Esophagus muscularis mucosa (tissue), 4 donors: ENCODE results near the gene NXPH3. TPM values are rescaled to one million over a fixed set of nuclear protein-coding genes. Genes with fewer than 3 reads are reported as not detected.

Source experiments
- DNase-seq: peaks from one replicate; pipeline ENCODE4 v3.0.0-alpha.2; 2017; ENCODE audit errors: extremely low spot score
- H3K27ac ChIP-seq, 4 donors: fragments of 200-600 bp; sonication (generic); replicated peaks in 1 of 4; 1 replicate in 3 of 4; 2 replicates in 1 of 4; pipeline ENCODE4 v1.5.1; 2016 to 2019; ENCODE audit warnings: mild to moderate bottlenecking in 1 of 4
- H3K27me3 ChIP-seq, 4 donors: fragments of 200-600 bp; sonication (generic); one replicate each; pipeline versions ENCODE4 v1.5.1 to v1.6.0; 2016 to 2019
- H3K36me3 ChIP-seq, 4 donors: fragments of 200-600 bp; sonication (generic); one replicate each; pipeline ENCODE4 v1.5.1; 2016 to 2019
- H3K4me1 ChIP-seq, 4 donors: fragments of 200-600 bp; sonication (generic); one replicate each; pipeline ENCODE4 v1.5.1; 2016 to 2019
- H3K4me3 ChIP-seq, 4 donors: fragments of 200-600 bp; sonication (generic); 1 replicate in 2 of 4; 2 replicates in 2 of 4; pipeline ENCODE4 v1.5.1; 2016 to 2019; ENCODE audit warnings: mild to moderate bottlenecking in 4 of 4, moderate library complexity in 1 of 4
- H3K9me3 ChIP-seq, 4 donors: fragments of 200-600 bp; sonication (generic); 1 replicate in 3 of 4; 2 replicates in 1 of 4; pipeline ENCODE4 v1.5.1; 2016 to 2019
- CTCF ChIP-seq, 3 experiments: fragments of 200-600 bp in 2 of 3; fragments of 450-650 bp in 1 of 3; sonication (generic) in 2 of 3; IDR thresholded peaks; one replicate each; pipeline ENCODE4 v1.5.1; 2017 to 2019; ENCODE audit warnings: antibody characterized with exemption in 3 of 3, mild to moderate bottlenecking in 2 of 3, moderate library complexity in 1 of 3
- EP300 ChIP-seq: sonication (generic); formaldehyde crosslinking; IDR thresholded peaks from one replicate; pipeline ENCODE4 v1.6.1; 2017; ENCODE audit warnings: antibody characterized with exemption
- POLR2A ChIP-seq: fragments of 450-650 bp; IDR thresholded peaks from one replicate; pipeline ENCODE4 v1.6.1; 2017; ENCODE audit warnings: antibody characterized with exemption, moderate library complexity, mild to moderate bottlenecking, low read depth
- POLR2AphosphoS5 ChIP-seq, 2 donors: sonication (generic); formaldehyde crosslinking; IDR thresholded peaks; one replicate each; pipeline ENCODE4 v1.6.1; 2017; ENCODE audit warnings: antibody characterized with exemption in 2 of 2
- WGBS: methylation state at CpG from one replicate; pipeline ENCODE4 v1.1.5; 2018; 5-methylcytosine and 5-hydroxymethylcytosine counted together
- intact Hi-C: fragments of 100-400 bp; cut with DNase I; formaldehyde crosslinking; loops from one replicate; pipeline ENCODE4 v1.15.1; 2023
- total RNA-seq, 4 donors: library from RNA; depleted of rRNA; stranded (reverse); fragments of >200 nt; gene quantifications; one replicate each; pipeline versions ENCODE4 v1.1.0 to v1.2.1, GENCODE V29; 2016

The NXPH3 gene
- total RNA-seq, 4 donors from 2014 or later, result 12.6 to 37.8 (median 21.2) TPM

GRCh38 chr17:49582055-49582722 is 6.5 kb downstream of the NXPH3 start:
- Histone ChIP-seq H3K4me3 (no peak overlapping the region), H3K9me3 (no peaks in the 10 kb centered on the region), H3K4me1 (peaks cover 12 to 17% (median 14%) of the 10 kb centered on the region in 4 donors), H3K27ac (no peak overlapping the region), H3K27me3 (no peaks in the 10 kb centered on the region), H3K36me3 (peaks cover 0 to 14% (median 0%) of the 10 kb centered on the region in 4 donors)
- WGBS, result 90% methylated on average over 7 of the region's 12 CpGs
- intact Hi-C loops, result no loop called here
- DNase-seq, result no peak
- TF ChIP-seq POLR2AphosphoS5 (IDR thresholded peaks at IDR 0.05) (no peak), EP300 (no peak), CTCF (IDR thresholded peaks at IDR 0.05) (no peak), POLR2A (no peak)

- H3K27me3 ChIP-seq, result no peaks in the 10 kb centered on the region
- no peak overlapping the region for H3K27ac ChIP-seq
- H3K4me3 ChIP-seq, result no peak overlapping the region
- TF ChIP-seq POLR2A (no peak), POLR2AphosphoS5 (IDR thresholded peaks at IDR 0.05) (no peak), CTCF (IDR thresholded peaks at IDR 0.05) (no peak), EP300 (no peak)
- WGBS, result 86% methylated on average over 8 of the region's 8 CpGs
- H3K4me1 ChIP-seq, result peaks cover 6 to 11% (median 8%) of the 10 kb centered on the region in 4 donors
- peaks cover 0 to 17% (median 2%) of the 10 kb centered on the region in 4 donors for H3K36me3 ChIP-seq
- DNase-seq, result no peak
- no peaks in the 10 kb centered on the region for H3K9me3 ChIP-seq
- intact Hi-C loops, result no loop called here
Measured at GRCh38 chr17:49582789-49583188, 7.1 kb downstream of the NXPH3 start.

GRCh38 chr17:49583226-49583625 is 7.6 kb downstream of the NXPH3 start:
- Histone ChIP-seq H3K4me1 (peaks cover 1 to 6% (median 4%) of the 10 kb centered on the region in 4 donors), H3K9me3 (no peaks in the 10 kb centered on the region), H3K27ac (no peak overlapping the region), H3K4me3 (no peak overlapping the region), H3K36me3 (peaks cover 0 to 20% (median 3%) of the 10 kb centered on the region in 4 donors), H3K27me3 (no peaks in the 10 kb centered on the region)
- TF ChIP-seq EP300 (no peak), POLR2AphosphoS5 (IDR thresholded peaks at IDR 0.05) (no peak), CTCF (IDR thresholded peaks at IDR 0.05) (no peak), POLR2A (no peak)
- 90% methylated on average over 5 of the region's 5 CpGs for WGBS
- intact Hi-C loops, result no loop called here
- DNase-seq, result no peak

GRCh38 chr17:49583889-49584288 is 8.2 kb downstream of the NXPH3 start:
- Histone ChIP-seq H3K4me1 (peaks cover 0 to 4% (median under 1%) of the 10 kb centered on the region in 4 donors), H3K27ac (no peak overlapping the region), H3K36me3 (peaks cover 0 to 20% (median 3%) of the 10 kb centered on the region in 4 donors), H3K27me3 (no peaks in the 10 kb centered on the region), H3K4me3 (no peak overlapping the region), H3K9me3 (no peaks in the 10 kb centered on the region)
- intact Hi-C loops, result no loop called here
- WGBS, result 95% methylated on average over 4 of the region's 4 CpGs
- TF ChIP-seq POLR2AphosphoS5 (IDR thresholded peaks at IDR 0.05), result no peak
- no peak for TF ChIP-seq POLR2A
- no peak for TF ChIP-seq CTCF (IDR thresholded peaks at IDR 0.05)
- no peak for TF ChIP-seq EP300
- DNase-seq, result no peak
